GM19463 (cell line): ENCODE results near the gene ACTN4.

Experiments used
- ATAC-seq: cut with Tn5 transposase; IDR thresholded peaks from one replicate; pipeline ENCODE4 v1.9.1; 2021; ENCODE audit warnings: mild to moderate bottlenecking, moderate library complexity; ENCODE audit not compliant: unreplicated experiment

Gene ACTN4

DNA sequence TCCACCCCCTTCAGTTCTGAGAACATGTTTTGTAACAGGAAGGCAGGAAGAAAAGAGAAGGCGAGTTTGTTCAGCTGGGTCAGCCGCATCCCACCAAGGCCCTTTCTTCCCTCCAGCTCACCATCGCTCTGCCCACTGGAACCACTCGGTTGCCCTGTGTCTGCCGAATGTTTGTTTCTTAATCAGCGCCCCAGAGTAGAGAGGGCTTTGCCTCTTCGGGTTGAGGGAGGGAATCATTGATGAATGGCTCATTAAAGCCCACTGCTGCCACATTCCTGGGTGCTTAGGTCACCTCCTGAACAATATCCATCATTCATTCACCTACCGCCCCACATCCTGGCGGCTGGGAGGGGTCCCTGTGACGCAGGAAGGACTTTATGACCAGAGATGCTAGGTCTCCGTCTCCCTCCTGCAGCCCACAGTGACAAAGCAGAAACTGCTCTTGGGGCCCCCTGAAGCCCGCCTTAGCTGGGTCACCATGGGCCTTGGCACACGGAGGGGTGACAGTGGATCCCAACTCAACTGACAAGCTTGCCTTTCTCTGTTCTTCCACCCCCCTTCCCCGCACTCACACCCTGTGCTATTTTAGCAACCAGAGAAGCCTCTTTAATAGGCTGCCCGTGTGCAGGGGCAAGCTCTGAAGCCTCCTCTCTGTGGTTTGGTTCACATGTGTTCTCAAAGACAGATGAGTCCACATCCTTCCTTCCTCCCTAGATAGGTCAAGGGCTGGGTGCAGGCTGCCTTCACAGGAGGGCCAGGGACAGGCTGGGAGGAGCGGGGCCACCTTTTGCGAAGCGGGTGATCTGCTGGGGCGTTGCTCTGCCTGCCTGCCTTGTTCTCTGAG lies 46.2 kb downstream of the ACTN4 start:
- no peak for ATAC-seq

DNA sequence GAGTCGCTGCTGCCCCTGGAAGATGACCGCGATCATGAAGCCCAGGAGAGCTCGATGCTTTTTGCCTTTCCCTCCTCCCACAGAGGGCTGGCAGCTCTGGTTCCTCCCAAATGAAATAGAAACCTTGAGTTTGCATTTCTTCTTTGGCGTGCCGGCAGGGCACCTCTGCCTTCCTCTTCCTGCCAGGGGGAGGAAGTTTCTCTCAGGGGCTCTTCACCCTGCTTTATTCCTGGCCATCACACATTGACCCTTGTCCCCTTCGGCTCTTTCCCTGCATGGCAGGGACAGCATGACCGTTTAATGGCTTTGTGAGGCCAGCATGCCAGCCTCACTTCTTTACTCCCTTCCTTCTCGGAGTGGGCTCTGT lies 47.9 kb downstream of the ACTN4 start:
- ATAC-seq = no peak

DNA sequence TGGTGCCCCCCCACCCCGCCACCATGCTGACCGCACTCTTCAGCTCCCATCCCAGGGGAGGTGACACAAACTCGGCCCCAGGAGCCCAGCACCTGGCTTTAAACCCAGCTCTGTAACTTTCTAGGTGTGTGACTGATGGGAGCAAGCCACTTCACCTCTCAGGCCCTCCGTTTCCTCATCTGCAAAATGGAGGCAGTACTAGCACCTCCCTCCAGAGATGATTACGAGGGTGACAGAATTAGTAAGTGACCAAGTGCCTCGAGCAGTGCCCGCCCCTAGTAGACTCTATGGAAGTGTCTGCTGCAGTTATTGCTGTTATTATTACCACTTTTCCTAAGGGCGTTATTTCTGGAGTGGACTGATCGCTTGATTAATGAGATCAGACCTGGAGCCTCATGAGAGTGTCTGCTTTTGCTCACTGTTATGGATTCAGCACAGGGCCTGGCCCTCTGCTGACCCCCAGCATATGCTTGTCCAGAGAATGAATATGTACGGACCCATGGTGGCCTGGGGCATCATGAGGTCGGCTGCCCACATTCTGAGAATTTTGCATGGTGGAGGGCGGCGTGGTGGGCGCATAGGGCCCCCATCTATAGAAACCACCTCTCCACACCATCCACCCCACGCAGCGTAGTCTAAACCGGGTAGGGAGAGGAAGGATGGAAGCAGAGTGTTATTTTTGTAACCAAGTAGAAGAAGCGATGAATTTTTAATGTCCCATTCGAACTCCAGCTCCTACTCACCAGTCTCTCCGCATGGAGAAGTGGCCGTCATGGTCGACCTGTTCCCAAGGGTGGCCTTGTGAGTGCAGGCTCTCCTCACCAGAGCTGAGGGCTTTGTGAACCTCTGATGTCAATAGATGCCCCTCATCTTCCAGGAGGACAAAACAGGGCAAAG lies 48.6 kb downstream of the ACTN4 start:
- no peak for ATAC-seq

DNA sequence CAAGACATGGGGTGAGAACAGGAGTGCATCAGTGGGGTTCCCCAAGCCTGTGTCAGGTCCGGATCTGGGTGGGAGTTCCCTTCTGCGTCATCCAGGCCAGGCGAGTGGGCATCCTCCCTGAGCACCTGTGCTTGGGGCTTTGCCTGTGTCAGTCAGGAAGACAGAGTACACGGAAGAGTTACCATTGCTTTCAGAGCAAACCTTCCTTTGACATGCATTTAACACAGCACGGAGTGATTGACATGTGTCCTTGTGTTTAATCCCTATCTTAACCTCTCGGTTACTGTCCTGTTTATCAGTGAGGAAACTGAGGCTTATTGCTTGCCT lies 49.2 kb downstream of the ACTN4 start:
- no peak for ATAC-seq

DNA sequence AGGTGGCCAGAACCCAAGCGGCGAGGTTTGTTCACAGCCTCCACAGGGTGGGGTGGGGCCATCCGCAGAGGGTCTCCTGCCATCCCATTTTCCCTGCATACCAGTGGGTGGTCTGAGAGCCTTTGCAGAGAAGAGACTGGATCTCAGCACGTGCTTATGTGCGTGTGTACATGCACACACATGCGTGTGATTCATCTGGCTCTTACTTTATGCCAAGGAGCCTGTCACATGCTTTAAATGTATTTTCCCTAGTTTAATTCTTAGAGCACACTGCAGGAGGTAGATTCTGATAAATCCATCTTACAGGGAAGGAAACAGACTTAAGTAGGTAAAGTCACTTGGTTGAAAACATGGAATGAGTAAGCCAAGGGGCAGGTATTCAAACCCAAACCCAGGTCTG lies 49.7 kb downstream of the ACTN4 start:
- no peak for ATAC-seq

DNA sequence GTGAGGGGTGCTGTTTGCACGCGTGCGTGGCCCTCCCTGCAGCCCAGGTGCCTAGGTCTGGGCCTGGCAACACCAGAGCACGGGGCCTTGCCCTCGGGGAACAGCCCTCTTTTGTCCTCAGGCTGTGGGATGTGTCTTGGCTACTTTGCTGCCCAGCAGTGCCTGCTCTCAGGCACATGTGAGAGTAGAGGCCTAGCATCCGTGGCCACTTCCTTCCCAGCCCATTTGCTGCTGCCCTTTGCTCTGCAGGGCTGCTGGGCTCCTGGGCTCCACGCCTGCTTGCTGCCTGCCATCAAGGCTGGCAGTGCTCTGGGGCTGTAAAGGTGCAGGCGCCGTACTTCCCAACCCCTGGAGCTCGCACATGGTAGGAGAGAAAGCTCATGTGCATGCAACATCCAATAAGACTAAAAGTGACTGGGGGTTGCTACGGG lies 50.2 kb downstream of the ACTN4 start:
- no peak for ATAC-seq

DNA sequence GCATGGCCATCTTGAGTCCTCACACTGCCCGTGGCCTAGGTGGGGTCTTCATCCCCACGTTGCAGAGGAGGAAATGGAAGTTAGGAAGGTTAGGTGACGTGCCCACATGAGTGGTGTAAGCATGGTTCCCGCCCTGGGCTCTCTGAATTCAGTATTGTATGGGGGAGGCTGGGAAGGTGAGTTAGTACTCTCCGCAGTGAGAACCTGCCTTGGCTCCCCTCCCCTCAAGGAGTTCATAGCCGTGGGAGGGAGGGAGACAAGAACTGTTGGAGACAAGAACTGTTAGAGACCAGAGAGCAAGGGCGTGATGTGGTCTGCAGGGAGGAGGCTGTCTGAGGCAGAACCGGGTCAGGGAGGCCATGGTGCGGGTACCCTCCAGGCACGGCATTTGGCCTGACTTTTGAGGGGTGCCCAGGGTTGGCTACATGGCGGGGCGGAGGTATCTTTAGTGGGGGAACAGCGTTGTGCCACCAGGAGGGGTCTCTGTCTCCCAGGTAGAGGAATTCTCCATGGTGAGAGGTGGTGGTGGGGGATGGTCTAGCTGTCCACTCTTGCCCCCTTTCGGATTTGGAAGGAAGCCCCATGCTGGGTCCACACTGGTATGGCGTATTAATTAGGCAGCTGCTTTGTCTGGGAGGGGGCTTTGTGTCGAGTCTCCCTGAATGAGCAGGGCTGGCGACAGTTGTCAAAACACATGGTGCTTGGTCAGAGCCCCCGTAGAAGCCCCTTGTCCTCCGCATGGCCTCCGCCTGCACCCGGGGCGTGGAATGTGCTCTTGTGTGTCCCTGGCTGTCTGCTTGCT lies 51.0 kb downstream of the ACTN4 start:
- no peak for ATAC-seq

DNA sequence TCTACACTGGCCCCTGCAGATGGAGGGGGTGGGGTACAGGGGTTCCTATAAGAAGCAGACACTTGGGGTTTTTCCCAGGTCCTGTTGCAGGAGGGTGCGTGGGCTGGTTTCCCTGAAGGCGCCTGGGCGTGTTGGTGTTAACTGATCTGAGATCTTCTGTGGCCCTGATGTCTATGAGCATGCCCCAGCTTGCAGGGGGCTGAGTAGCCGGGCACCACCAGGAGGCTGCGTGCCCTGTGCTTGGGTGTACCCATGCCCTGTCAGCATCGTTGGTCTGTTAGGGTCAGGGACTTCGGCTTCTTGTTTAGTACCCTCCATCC lies 51.5 kb downstream of the ACTN4 start:
- no peak for ATAC-seq

DNA sequence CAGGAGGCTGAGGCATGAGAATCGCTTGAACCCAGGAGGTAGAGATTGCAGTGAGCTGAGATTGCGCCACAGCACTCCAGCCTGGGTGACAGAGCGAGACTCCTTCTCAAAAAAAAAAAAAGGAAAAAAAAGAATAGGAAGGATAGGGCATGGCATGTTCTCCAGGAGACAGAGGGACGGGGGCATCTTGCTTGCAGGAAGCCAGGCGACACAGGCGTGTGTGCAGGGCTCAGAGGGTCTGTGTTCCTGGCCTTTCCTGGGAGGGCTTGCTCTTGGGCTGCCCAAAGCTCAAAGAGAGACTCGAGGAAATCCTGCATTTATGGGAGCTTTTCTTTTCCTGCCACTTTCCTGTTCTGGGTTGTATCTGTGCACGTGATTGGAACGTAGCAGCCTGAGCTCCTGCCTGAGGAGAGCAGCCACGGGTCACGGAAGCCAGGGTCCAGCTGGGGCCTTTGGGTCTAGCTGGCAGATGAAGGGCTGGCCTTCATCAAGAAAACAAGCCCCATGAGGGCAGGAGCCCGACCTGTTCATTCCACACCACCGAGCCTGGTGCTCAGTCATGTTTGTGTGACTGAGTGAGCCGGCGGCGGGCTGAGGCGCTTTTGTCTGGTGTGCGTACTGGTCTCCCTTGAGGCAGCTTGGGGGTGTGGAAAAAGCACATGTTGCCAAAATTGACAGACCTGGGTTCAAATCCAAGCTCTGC lies 52.3 kb downstream of the ACTN4 start:
- ATAC-seq = no peak

DNA sequence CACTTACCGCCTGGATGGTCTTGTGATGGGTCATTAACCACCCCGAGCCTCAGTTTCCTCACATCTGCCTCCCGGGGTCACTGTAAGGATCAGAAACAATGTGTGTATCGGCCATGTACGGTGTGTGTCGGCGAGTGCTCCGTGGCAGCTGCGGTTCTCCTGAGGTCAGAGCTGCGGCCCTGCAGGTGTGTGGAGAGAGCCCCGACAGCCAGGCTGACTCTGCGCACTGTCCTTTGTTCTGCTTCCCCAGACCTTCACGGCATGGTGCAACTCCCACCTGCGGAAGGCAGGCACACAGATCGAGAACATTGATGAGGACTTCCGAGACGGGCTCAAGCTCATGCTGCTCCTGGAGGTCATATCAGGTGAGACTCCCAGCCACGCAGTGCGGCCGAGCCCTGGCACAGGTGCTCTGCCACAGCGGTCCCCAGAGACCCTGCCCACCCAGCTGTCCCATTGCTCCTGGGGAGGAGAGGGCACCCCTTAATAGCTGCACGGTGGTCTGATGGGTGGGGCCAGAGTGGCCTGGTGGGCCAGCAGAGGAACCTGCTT lies 53.0 kb downstream of the ACTN4 start:
- ATAC-seq = no peak

DNA sequence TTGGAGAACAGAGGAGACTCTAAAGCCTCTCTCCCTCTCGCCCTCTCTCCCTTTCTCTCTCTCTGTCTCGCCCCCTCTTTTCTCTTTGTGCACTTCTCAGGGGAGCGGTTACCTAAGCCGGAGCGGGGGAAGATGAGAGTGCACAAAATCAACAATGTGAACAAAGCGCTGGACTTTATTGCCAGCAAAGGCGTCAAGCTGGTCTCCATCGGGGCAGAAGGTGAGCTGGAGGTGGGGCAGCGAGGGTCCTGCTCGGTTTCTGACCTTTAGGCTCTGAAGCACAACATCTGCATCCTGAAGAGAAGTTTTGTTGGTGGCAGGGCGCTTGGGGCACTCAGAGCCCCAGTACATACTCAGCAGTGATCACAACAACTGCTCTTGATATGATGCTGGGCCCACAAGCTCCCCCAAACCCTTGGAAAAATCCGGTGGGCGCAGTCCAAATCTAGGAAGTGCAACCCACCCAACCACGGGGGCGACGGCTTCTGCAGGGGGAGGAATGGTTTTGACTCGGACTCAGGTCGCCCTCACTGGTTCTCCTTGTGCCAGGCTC lies 53.5 kb downstream of the ACTN4 start:
- ATAC-seq = no peak

DNA sequence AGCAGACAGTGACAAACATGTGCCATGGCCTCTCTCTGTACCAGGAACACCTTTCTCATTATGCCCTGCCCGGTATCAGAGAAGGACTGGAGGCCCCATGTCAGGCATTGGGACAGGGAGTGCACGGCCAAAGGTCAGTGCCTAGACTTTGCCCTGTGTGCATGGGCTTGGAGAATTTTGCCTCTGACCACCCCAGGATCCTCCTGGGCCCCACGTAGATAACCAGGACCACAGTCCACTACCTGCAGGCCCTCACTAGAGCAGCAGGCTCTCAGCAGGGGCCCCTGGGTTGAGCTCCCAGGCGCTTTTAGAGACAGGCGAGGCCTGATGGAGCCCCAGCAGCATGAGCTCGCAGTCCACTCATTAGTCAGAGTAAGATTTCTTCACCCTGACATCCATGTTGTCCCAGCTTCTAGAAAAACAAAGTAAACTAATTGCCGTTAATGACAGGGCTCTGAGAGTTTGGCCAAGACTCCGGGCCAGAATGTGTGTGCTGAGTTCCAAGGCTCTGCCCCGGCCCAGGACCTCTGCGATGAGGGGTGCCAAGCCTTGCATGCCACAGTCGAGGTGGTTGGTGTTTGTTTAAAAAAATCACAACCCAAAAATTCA lies 54.1 kb downstream of the ACTN4 start:
- ATAC-seq = no peak

DNA sequence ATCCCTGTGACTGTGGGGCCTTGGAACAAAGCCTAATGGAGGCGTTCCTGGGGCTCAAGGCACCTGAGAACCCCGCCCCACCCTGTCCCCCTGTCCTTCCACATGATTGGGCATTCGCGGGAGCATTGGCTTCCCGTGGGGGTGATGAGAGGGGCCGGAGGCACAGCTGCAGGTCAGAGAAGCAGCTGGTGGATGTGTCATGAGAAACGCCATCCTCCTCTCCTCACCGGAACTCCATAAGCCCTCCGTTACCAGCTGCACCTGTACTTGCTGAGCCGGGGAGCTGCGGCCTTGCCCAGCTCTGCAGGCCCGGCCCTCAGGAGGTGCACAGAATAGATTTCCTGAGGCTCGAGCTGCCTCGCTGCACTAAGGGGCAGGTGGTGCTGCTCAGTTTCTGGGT lies 54.8 kb downstream of the ACTN4 start:
- no peak for ATAC-seq

DNA sequence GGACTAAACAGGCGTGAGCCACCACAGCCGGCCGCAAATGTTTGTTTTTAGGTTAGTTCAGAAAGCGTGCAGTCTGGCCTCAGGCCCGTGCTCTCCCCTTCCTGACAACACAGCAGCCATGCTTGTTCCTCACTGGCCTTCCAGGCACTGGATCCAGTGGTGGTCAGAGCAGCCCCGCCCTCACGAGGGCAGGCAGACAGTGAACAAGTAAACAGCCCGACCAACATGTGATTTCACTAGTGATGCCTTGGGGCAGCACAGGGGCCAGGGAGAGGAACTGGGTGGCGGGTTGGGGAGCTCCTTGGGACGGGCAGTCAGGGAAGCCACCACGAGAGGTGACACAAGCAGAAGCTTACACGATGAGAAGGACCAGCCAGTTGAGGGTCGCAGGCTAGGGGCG lies 56.1 kb downstream of the ACTN4 start:
- no peak for ATAC-seq

DNA sequence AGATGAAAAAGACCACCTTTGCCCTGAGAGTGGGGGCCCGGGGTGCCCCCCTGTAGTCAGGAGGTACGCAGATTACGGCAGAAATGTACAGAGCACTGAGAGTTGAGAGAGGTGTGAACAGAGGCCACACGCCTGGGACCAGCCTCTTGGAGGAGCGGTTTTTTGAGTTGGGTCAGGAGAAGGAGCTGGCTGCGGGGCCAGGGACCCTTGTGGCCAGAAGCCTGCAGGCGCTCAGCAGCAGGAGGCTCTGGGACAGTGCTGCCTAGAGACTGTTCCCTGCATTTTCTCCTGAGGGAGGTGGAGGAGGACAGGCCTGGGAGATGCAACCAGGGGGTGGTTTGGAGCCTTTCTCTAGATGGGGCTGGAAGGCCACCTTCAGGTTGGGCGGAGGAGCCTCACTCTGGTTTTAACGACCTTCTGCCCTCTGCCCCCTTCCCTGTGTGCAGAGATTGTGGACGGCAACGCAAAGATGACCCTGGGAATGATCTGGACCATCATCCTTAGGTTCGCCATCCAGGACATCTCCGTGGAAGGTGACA lies 57.1 kb downstream of the ACTN4 start:
- no peak for ATAC-seq

DNA sequence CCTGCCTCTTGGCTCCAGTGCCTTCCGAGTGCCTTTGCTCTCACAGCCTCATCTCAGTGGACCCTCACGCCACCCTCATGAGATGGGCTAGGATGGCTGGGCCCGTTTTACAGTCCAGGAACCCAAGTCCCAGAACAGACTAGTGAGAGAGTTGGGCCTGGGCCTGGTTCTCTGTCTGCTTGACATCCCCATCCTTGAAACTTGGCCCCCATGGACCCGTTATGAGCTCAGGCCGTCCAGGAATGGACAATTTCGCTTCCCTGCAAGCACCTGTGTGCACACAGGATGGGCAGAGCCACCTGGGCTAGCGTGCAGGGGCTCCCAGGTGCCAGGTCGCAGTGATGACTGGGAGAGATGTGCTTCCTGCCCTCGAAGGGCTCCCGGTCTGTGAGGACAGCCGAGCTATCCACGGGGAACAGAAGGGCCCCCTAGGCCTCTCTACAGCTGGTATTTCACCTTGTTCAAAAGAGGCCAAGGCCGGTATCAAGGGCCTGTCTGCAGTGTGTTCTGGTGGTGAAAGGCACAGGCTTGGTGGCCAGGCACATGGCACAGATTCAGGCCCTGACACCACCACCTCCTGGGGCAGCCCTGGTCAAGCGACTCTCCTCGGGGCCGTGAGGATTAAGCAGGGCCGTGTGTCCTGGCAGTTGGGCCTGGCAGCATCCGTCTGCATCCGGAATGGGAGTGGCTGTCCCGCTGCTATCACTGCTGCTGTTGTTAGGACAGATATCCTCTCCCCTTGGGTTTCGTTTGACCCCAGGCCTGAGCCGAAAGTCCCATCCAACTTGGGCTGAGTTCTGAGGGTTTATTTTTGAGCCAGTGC lies 58.0 kb downstream of the ACTN4 start:
- no peak for ATAC-seq

DNA sequence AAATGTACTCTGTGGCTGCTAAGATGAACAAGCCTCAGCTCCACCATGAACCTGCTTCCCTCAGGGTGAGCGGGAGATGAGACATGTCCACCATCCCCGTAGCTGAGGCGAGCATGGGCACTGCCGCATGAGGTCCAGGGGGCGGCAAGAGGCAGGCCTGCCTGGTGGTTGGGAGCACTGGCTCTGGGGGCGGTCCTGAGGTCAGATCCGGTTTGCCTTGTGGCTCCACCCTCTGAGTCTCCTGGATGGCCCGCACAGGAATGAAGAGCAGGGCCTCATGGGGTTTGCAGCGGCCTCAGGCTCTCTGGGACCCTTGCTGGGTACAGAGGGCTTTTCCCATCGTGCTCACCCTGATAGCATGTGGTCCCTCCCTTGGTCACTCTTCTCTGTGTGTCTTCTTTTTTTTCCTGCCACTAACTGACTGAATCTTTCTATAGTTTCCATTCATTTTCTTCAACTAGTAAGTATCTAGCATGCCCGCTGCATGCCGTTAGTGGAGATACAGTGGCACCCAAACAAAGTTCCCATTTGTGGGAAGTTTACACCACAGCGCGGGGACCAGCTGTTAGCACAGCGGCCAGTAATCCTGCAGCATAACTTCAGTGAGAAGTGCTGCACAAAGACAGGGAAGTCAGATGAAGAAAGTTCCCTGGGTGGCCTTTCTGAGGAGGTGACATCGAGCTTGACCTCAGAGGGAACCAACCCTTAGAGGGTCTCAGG lies 59.5 kb downstream of the ACTN4 start:
- ATAC-seq = no peak

DNA sequence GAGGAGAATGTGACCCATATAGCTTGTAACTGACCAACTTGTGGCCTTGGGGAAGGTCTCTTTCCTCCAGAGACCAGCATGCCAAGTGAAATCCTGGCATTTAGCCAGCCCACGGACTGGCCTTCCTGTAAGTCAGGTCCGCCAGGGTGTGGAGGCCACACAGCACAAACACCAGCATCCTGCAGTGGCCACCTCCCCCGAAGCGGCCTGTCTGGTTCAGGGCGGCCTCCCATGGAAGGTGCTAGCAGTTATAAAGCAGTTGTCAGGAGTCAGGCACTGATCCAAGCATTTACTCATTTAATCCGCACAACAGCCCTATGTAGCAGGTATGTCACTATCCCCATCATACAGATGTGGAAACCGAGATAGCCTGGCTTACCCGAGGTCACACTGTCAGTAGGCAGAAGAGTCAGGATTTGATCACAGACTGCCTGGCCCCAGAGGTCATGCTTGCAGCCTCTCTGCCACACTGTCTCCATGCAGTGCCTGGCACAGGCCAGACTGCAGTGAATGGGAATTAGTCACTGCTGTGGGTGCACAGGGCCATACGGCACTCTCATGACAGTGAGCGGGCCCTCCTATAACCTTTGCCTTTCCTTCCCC lies 60.2 kb downstream of the ACTN4 start:
- ATAC-seq = no peak
